Testis (tissue), 3 donors: ENCODE measurements around the gene CD177. TPM values are rescaled to one million over a fixed set of nuclear protein-coding genes. Genes with fewer than 3 reads are reported as not detected.
"Not testable (repeated sequence)": the region's sequence is repeated elsewhere in the genome, so short reads cannot be mapped to it uniquely, and the experiment has no call there.

Source experiments
- DNase-seq: peaks from one replicate; pipeline ENCODE4 v3.0.0-alpha.2; 2019
- H3K27ac ChIP-seq, 2 donors: fragments of 200-600 bp; sonication (generic); one replicate each; pipeline ENCODE4 v1.5.1; 2019
- H3K27me3 ChIP-seq: fragments of 200-600 bp; sonication (generic); one replicate; pipeline ENCODE4 v1.5.1; 2019
- H3K36me3 ChIP-seq: fragments of 200-600 bp; sonication (generic); one replicate; pipeline ENCODE4 v1.5.1; 2017; ENCODE audit warnings: low read depth; ENCODE audit errors: missing control alignments
- H3K4me1 ChIP-seq: fragments of 200-600 bp; sonication (generic); one replicate; pipeline ENCODE4 v1.5.1; 2019
- H3K4me3 ChIP-seq, 2 donors: fragments of 200-600 bp; sonication (generic); one replicate each; pipeline ENCODE4 v1.5.1; 2017 to 2019
- H3K9me3 ChIP-seq: fragments of 200-600 bp; sonication (generic); one replicate; pipeline ENCODE4 v1.5.1; 2017
- CTCF ChIP-seq, 3 experiments: fragments of 450-650 bp in 2 of 3; fragments of 200-600 bp in 1 of 3; sonication (generic) in 1 of 3; IDR thresholded peaks; one replicate each; pipeline ENCODE4 v1.5.1; 2016 to 2019; ENCODE audit warnings: antibody characterized with exemption in 3 of 3, mild to moderate bottlenecking in 2 of 3, moderate library complexity in 1 of 3
- POLR2A ChIP-seq: fragments of 450-650 bp; IDR thresholded peaks from one replicate; pipeline ENCODE4 v1.6.1; 2017; ENCODE audit warnings: antibody characterized with exemption, mild to moderate bottlenecking, moderate library complexity
- WGBS, 2 donors: methylation state at CpG; one replicate each; pipeline ENCODE4 v1.1.5; 2018; 5-methylcytosine and 5-hydroxymethylcytosine counted together
- intact Hi-C: fragments of 100-400 bp; cut with DNase I; formaldehyde crosslinking; loops from one replicate; pipeline ENCODE4 v1.15.1; 2023; ENCODE audit warnings: low total_unique reads
- polyA plus RNA-seq: library from polyadenylated mRNA; stranded (reverse); fragments of 350-450 nt; fragmentation: Illumina TruSeq; extraction: RNeasy Lipid Tissue Mini Kit (QIAGEN cat#74804); gene quantifications from one replicate; pipeline ENCODE4 v1.2.3, GENCODE V29; 2014; ENCODE audit warnings: low read depth, low replicate concordance; ENCODE audit not compliant: insufficient read depth
- total RNA-seq, 2 donors: library from RNA; depleted of rRNA; stranded (reverse); fragments of >200 nt; gene quantifications; one replicate each; pipeline ENCODE4 v1.2.3, GENCODE V29; 2016

The CD177 gene
- total and polyA plus RNA-seq, 3 donors from 2014 or later, result 0.39 to 0.74 (median 0.57) TPM

GRCh38 chr19:43367822-43368221 lies 14.3 kb downstream of the CD177 start:
- TF ChIP-seq CTCF (IDR thresholded peaks at IDR 0.05) (no peak), POLR2A (no peak)
- no peak overlapping the region for H3K27ac ChIP-seq
- no peaks in the 10 kb centered on the region for H3K4me1 ChIP-seq
- intact Hi-C loops, result no loop called here
- no peaks in the 10 kb centered on the region for H3K36me3 ChIP-seq
- no peaks in the 10 kb centered on the region for H3K9me3 ChIP-seq
- no peak for DNase-seq
- no peaks in the 10 kb centered on the region for H3K27me3 ChIP-seq
- no peak overlapping the region for H3K4me3 ChIP-seq
- WGBS, 2 donors, result 77 to 81% methylated on average over 2 of the region's 2 CpGs

- WGBS, 2 donors, result 69 to 80% methylated on average over 5 of the region's 9 CpGs
- intact Hi-C loops, DNase-seq, H3K27me3 ChIP-seq, H3K9me3 ChIP-seq, H3K36me3 ChIP-seq, H3K4me1 ChIP-seq, H3K27ac ChIP-seq, H3K4me3 ChIP-seq: not testable (repeated sequence)
Observed at GRCh38 chr19:43368897-43369296, 15.4 kb downstream of the CD177 start.

GRCh38 chr19:43371909-43372308 lies 18.4 kb downstream of the CD177 start:
- H3K36me3 ChIP-seq, result no peaks in the 10 kb centered on the region
- TF ChIP-seq CTCF (IDR thresholded peaks at IDR 0.05) (no peak), POLR2A (no peak)
- WGBS, 2 donors, result 60 to 78% methylated on average over 8 of the region's 8 CpGs

GRCh38 chr19:43372462-43372861 lies 19.0 kb downstream of the CD177 start:
- H3K9me3 ChIP-seq, result no peaks in the 10 kb centered on the region
- no peak overlapping the region for H3K27ac ChIP-seq
- H3K4me1 ChIP-seq, result no peaks in the 10 kb centered on the region
- H3K27me3 ChIP-seq, result no peaks in the 10 kb centered on the region
- no peak for TF ChIP-seq POLR2A
- TF ChIP-seq CTCF (IDR thresholded peaks at IDR 0.05), result no peak
- intact Hi-C loops, result no loop called here
- DNase-seq, result no peak
- 52 to 60% methylated on average over 7 of the region's 7 CpGs for WGBS, 2 donors
- no peaks in the 10 kb centered on the region for H3K36me3 ChIP-seq
- no peak overlapping the region for H3K4me3 ChIP-seq

More at GRCh38 chr19:43371909-43372308, 18.4 kb downstream of the CD177 start:
- intact Hi-C loops, result no loop called here
- Histone ChIP-seq H3K27ac (no peak overlapping the region), H3K4me3 (no peak overlapping the region), H3K9me3 (no peaks in the 10 kb centered on the region), H3K27me3 (no peaks in the 10 kb centered on the region), H3K4me1 (no peaks in the 10 kb centered on the region)
- DNase-seq, result no peak

GRCh38 chr19:43377624-43378023 lies 24.1 kb downstream of the CD177 start:
- H3K4me3 ChIP-seq, result not testable (repeated sequence)
- WGBS, 2 donors, result no CpG with 5 or more reads among the region's 3 CpGs

GRCh38 chr19:43380008-43380407 lies 26.5 kb downstream of the CD177 start:
- H3K27me3 ChIP-seq, result no peaks in the 10 kb centered on the region
- DNase-seq, result no peak
- WGBS, 2 donors, result 29 to 43% methylated on average over 14 of the region's 14 CpGs
- TF ChIP-seq POLR2A, result no peak
- no peak for TF ChIP-seq CTCF (IDR thresholded peaks at IDR 0.05)
- no peaks in the 10 kb centered on the region for H3K36me3 ChIP-seq
- intact Hi-C loops, result no loop called here
- H3K4me3 ChIP-seq, result no peak overlapping the region
- H3K9me3 ChIP-seq, result no peaks in the 10 kb centered on the region
- H3K4me1 ChIP-seq, result no peaks in the 10 kb centered on the region
- H3K27ac ChIP-seq, result no peak overlapping the region

More at GRCh38 chr19:43377624-43378023, 24.1 kb downstream of the CD177 start:
- intact Hi-C loops, H3K27ac ChIP-seq, H3K9me3 ChIP-seq, H3K36me3 ChIP-seq, H3K4me1 ChIP-seq, DNase-seq, H3K27me3 ChIP-seq: not testable (repeated sequence)
